Stimulated activated CD4-positive, alpha-beta T cell treated with anti-CD3 and anti-CD28 coated beads, Interleukin-2, amount 100 ng/mL, for 24 hours (primary cell): ENCODE data around the gene RPL13.
A peak's percentile ranks its signal among the peaks of the same experiment; 100 is the strongest.

ENCODE experiments used
- DNase-seq, 2 donors: peaks; one replicate each; pipeline ENCODE4 v3.0.0-alpha.2; 2020

Gene RPL13

GRCh38 chr16:89600956-89601355 is 40.5 kb downstream of the RPL13 start:
- DNase-seq, result no peak

GRCh38 chr16:89601906-89602272 is 41.4 kb downstream of the RPL13 start:
- DNase-seq, result no peak

- peak; percentile 70 to 77 for DNase-seq
Observed at GRCh38 chr16:89602273-89602951, 41.9 kb downstream of the RPL13 start.

GRCh38 chr16:89602952-89603590 is 42.6 kb downstream of the RPL13 start:
- no peak for DNase-seq

- DNase-seq, result no peak
Observed at GRCh38 chr16:89604764-89605163, 44.3 kb downstream of the RPL13 start.

GRCh38 chr16:89605186-89605970 is 44.9 kb downstream of the RPL13 start:
- DNase-seq, result no peak

- DNase-seq, result no peak
Observed at GRCh38 chr16:89606006-89606405, 45.5 kb downstream of the RPL13 start.

GRCh38 chr16:89607453-89607852 is 47.0 kb downstream of the RPL13 start:
- DNase-seq, result no peak

- DNase-seq, result no peak
Observed at GRCh38 chr16:89607937-89608740, 47.7 kb downstream of the RPL13 start.

GRCh38 chr16:89610108-89610453 is 49.6 kb downstream of the RPL13 start:
- DNase-seq, result no peak

GRCh38 chr16:89612415-89613166 is 52.1 kb downstream of the RPL13 start:
- no peak for DNase-seq

- no peak for DNase-seq
Observed at GRCh38 chr16:89613231-89613953, 52.9 kb downstream of the RPL13 start, which contains the start of gene DPEP1. TSS of gene DPEP1 (plus strand) at chr16:89613642. CDS start at chr16:89630411, 16,769 bp downstream.

- no peak for DNase-seq
Observed at GRCh38 chr16:89613954-89614459, 53.5 kb downstream of the RPL13 start.
